DMS 273 (cell line): ENCODE results near the gene MKRN2OS.

Experiments
- DNase-seq: peaks from one replicate; lab custom pipeline; 2025; ENCODE audit not compliant: unreplicated experiment; lab: John Stamatoyannopoulos, UW

The MKRN2OS gene

DNA sequence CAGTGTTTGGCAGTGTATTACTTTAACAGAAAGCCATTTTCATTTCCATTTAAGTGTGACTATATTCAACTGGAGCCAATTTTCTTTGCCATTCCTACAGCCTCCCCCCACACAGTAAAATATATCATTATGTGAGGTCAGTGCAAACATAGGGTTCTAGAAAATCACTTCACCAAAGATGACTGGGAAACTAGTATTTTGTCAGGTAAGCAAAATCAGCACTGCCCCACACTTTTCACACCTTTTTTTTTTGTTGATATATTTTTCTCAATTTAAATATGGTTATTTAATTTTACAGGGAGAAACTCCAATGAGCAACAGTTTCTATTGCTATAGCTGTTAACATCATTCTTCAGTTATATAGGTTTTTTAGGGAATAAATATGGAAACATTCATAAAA lies 29.7 kb downstream of the MKRN2OS start:
- DNase-seq = no peak

DNA sequence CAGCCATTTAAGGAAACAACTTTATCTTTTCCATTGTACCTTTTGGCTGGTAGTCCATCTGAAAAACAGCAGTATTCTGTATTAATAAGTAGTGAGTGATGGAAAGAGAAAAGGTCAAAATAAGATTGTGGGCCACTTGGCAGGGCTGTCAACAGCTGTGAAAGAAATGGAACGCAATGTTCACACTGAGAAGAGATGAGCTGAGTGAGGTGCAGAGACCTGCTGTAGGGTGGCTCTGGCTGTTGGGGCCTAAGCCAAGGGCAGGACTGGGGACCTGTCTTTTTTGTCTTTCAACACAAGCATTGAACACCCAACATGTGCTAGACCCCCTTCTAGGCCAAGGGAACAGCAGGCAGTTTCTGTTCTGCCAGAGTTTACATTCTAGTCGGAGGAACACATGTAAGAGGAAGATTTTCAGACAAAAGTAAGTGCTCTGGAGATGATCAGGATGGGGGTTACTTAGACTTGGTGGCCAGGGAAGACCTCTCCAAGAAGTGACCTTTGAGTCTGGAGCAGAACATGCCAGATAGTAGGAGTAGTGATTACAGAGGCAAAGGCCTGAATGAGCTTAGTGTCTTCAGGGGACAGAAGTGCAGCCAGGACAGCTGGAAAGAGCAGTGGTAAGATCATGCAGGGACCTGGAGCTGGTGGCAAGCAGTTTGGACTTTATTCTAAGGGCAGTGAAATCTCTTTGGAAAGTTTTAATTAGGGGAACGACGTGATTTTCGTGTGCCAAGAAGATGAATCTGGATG lies 31.4 kb downstream of the MKRN2OS start:
- no peak for DNase-seq

- no peak for DNase-seq
These were observed 32.7 kb downstream of the MKRN2OS start for GRCh38 chr3:12512534-12513118.

DNA sequence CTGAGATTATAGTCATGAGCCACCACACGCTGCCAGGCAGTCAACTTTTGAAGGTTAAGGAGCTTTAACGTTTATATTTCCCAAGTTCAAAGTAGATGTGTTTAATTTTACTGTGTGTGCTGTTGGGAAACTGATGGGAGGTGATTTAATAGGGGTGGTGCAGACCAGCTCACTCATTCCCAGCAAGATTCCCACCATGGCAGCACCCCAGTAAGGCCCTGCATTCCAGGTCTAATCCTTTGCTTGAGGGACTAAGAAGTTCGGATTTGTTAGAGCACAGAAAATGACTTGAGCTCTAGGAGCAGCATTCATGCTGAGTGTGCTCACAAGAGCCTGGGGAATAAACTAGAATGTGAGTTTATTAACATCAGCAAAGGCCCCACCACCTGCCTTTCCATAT lies 35.8 kb downstream of the MKRN2OS start:
- DNase-seq = no peak

DNA sequence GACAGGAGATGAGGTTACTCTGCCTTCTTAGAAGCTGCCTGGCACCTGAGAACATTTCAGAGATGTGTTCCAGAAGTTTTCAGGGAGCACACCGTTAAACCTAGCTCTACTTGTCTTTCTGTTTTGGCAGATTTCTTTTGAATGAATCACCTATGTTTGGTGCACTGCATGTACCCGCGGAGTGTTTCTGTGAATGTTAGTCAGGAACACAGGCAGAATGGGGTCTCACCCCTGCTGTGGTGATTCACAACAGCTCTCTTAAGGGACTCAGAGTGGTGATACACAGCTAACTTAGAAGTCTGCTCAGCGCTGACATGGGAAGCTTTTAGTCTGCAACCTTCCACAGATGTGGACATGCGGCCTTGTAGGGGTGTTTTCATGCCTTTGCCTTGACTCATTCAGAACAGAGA lies 37.0 kb downstream of the MKRN2OS start:
- no peak for DNase-seq

- DNase-seq = peak; percentile 74
These were observed 37.6 kb downstream of the MKRN2OS start for GRCh38 chr3:12507591-12508281.

DNA sequence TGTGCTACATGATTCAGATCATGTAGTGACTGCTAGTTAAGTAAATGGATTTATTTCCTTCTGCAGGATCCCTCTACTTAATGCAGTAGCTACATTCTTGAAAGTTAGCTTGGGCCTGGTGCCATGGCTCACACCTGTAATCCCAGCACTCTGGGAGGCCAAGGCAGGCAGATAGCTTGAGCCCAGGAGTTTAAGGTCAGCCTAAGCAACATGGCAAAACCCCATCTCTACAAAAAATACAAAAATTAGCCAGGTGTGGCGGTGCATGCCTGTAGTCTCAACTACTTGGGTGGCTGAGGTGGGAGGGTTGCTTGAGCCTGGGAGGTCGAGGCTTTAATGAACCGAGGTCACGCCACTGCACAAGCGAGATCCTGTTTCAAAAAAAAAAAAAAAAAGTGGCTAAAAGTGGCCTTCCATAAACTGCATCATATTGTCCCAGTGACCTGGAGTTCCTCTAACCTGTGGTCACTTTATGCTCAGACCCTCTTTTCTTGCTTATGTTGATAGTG lies 39.0 kb downstream of the MKRN2OS start:
- DNase-seq = no peak

- DNase-seq = no peak
These were observed 42.0 kb downstream of the MKRN2OS start for GRCh38 chr3:12503126-12503957.

GRCh38 chr3:12501360-12502020 lies 43.8 kb downstream of the MKRN2OS start:
- peak; percentile 8 for DNase-seq

DNA sequence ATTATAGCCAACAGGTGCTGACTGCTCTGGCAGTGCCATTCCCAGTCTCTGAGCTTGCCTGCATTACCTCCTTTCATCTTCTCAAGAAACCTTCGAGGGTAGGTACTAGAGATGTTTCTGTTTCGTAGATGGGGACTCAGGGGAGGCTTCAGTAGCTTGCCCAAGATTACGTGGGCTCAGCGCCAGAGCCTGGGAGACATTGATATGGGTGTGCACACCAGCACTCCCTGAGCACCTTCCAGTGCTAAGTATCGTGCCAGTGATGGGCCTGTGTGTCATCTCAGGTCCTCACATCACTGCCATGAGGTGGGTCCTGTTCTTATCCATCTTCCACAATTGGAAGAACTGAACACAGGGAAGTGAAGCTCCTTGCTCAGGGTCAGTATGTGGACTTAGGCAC lies 45.8 kb downstream of the MKRN2OS start:
- no peak for DNase-seq

GRCh38 chr3:12496453-12496761 lies 48.9 kb downstream of the MKRN2OS start:
- DNase-seq = no peak

- DNase-seq = peak; percentile 17
These were observed 49.4 kb downstream of the MKRN2OS start for GRCh38 chr3:12495749-12496452.

- DNase-seq = no peak
These were observed 54.8 kb downstream of the MKRN2OS start for GRCh38 chr3:12490547-12490946.

DNA sequence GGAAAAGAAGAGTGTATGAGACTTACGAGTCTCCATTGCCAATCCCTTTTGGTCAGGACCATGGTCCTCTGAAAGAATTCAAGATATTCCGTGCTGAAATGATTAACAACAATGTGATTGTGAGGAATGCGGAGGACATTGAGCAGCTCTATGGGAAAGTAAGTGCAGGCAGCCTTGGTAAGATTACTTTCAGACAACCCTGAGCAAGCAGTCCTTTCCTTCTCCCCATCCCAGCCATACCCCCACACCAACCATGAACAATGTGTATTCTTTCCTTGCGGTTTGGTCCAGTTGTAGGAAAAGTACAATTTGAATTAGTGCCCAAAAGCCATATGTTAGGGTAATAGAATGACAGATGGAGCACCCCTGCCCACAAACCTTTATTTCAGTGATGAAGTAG lies 55.5 kb downstream of the MKRN2OS start:
- peak; percentile 49 for DNase-seq
